Measurements from ENCODE around the gene ITIH3.

Gene ITIH3

GRCh38 chr3:52798376-52798977, 3.9 kb downstream of the ITIH3 start:
- no peaks in the 10 kb centered on the region for H3K27me3 ChIP-seq (ENCODE audit: insufficient read depth, insufficient read length)
- TF ChIP-seq YY1 (IDR thresholded peaks at IDR 0.05; ENCODE audit: insufficient read depth, insufficient read length) (no peak), SUZ12 (IDR thresholded peaks at IDR 0.05; ENCODE audit: extremely low read depth, insufficient read depth, insufficient read length) (no peak), ZNF274 (IDR thresholded peaks at IDR 0.05; ENCODE audit: low read depth, low read length) (no peak)
- H3K9me3 ChIP-seq (ENCODE audit: insufficient read depth, low read length), result no peaks in the 10 kb centered on the region
- no peak overlapping the region for H3K4me3 ChIP-seq (ENCODE audit: insufficient read length, low read depth)
- no peak for DNase-seq (ENCODE audit: low read depth, low spot score)
- peaks cover 9% of the 10 kb centered on the region for H3K4me1 ChIP-seq (ENCODE audit: insufficient read depth, insufficient read length)
- H3K36me3 ChIP-seq (ENCODE audit: insufficient read depth, insufficient read length, low read length), result no peaks in the 10 kb centered on the region
- no peak overlapping the region for H3K9ac ChIP-seq (ENCODE audit: insufficient read length, low read depth)

DNA sequence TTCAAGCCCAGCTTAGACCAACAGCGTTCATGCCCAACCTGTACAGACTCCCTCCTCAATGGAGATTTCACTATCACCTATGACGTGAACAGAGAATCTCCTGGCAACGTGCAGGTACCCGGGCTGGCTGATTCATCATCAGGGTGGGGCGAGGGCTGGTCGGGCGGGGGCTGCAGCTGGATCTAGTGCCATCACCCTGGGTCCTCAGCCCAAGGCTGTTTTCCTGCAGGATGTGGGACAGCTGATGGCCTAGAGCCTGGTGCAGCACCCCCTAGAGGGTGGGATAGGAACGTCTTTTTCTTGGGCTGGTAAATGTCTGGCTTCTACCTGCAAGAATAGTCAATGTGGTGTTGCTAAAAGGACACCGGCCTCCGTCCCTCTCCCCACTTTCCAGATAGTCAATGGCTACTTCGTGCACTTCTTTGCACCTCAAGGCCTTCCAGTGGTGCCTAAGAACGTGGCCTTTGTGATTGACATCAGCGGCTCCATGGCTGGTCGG, 4.4 kb downstream of the ITIH3 start:
- no peak overlapping the region for H3K4me3 ChIP-seq (ENCODE audit: insufficient read length, low read depth)
- no peak overlapping the region for H3K9ac ChIP-seq (ENCODE audit: insufficient read length, low read depth)
- no peaks in the 10 kb centered on the region for H3K27me3 ChIP-seq (ENCODE audit: insufficient read depth, insufficient read length)
- TF ChIP-seq SUZ12 (IDR thresholded peaks at IDR 0.05; ENCODE audit: extremely low read depth, insufficient read depth, insufficient read length) (no peak), ZNF274 (IDR thresholded peaks at IDR 0.05; ENCODE audit: low read depth, low read length) (no peak), YY1 (IDR thresholded peaks at IDR 0.05; ENCODE audit: insufficient read depth, insufficient read length) (no peak)
- peak; percentile 38 for DNase-seq (ENCODE audit: low read depth, low spot score)
- H3K36me3 ChIP-seq (ENCODE audit: insufficient read depth, insufficient read length, low read length), result no peaks in the 10 kb centered on the region
- H3K4me1 ChIP-seq (ENCODE audit: insufficient read depth, insufficient read length), result peaks cover 8% of the 10 kb centered on the region
- no peaks in the 10 kb centered on the region for H3K9me3 ChIP-seq (ENCODE audit: insufficient read depth, low read length)

GRCh38 chr3:52800079-52800478, 5.5 kb downstream of the ITIH3 start:
- H3K9me3 ChIP-seq (ENCODE audit: insufficient read depth, low read length), result no peaks in the 10 kb centered on the region
- TF ChIP-seq SUZ12 (IDR thresholded peaks at IDR 0.05; ENCODE audit: extremely low read depth, insufficient read depth, insufficient read length) (no peak), ZNF274 (IDR thresholded peaks at IDR 0.05; ENCODE audit: low read depth, low read length) (no peak), YY1 (IDR thresholded peaks at IDR 0.05; ENCODE audit: insufficient read depth, insufficient read length) (no peak)
- no peak overlapping the region for H3K4me3 ChIP-seq (ENCODE audit: insufficient read length, low read depth)
- H3K4me1 ChIP-seq (ENCODE audit: insufficient read depth, insufficient read length), result peaks cover 5% of the 10 kb centered on the region
- no peaks in the 10 kb centered on the region for H3K27me3 ChIP-seq (ENCODE audit: insufficient read depth, insufficient read length)
- H3K36me3 ChIP-seq (ENCODE audit: insufficient read depth, insufficient read length, low read length), result no peaks in the 10 kb centered on the region
- DNase-seq (ENCODE audit: low read depth, low spot score), result no peak
- no peak overlapping the region for H3K9ac ChIP-seq (ENCODE audit: insufficient read length, low read depth)

DNA sequence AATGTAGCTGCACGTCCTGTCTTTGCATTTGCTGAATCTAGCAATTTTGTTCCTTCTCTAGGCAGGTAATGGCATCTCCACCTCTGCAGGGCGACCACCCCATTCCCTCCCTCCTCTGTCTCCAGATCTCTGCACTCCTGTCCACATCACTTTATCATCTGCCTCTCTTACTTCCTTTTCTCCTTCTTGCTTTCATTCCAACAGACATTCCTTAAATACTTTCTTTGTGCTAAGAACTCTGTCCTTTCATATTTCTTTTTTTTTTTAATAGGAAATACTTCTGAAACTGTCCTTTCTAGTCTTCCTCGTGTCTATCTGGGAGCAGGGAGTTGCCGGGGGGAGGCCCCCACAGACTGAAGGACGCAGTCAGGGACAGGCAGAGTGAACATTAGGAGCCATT, 7.2 kb downstream of the ITIH3 start:
- Histone ChIP-seq H3K36me3 (ENCODE audit: insufficient read depth, insufficient read length, low read length) (no peaks in the 10 kb centered on the region), H3K9me3 (ENCODE audit: insufficient read depth, low read length) (no peaks in the 10 kb centered on the region), H3K4me1 (ENCODE audit: insufficient read depth, insufficient read length) (peaks cover 8% of the 10 kb centered on the region), H3K27me3 (ENCODE audit: insufficient read depth, insufficient read length) (no peaks in the 10 kb centered on the region), H3K4me3 (ENCODE audit: insufficient read length, low read depth) (no peak overlapping the region), H3K9ac (ENCODE audit: insufficient read length, low read depth) (no peak overlapping the region)
- DNase-seq (ENCODE audit: low read depth, low spot score), result no peak
- TF ChIP-seq YY1 (IDR thresholded peaks at IDR 0.05; ENCODE audit: insufficient read depth, insufficient read length), result no peak
- TF ChIP-seq ZNF274 (IDR thresholded peaks at IDR 0.05; ENCODE audit: low read depth, low read length), result no peak
- no peak for TF ChIP-seq SUZ12 (IDR thresholded peaks at IDR 0.05; ENCODE audit: extremely low read depth, insufficient read depth, insufficient read length)

DNA sequence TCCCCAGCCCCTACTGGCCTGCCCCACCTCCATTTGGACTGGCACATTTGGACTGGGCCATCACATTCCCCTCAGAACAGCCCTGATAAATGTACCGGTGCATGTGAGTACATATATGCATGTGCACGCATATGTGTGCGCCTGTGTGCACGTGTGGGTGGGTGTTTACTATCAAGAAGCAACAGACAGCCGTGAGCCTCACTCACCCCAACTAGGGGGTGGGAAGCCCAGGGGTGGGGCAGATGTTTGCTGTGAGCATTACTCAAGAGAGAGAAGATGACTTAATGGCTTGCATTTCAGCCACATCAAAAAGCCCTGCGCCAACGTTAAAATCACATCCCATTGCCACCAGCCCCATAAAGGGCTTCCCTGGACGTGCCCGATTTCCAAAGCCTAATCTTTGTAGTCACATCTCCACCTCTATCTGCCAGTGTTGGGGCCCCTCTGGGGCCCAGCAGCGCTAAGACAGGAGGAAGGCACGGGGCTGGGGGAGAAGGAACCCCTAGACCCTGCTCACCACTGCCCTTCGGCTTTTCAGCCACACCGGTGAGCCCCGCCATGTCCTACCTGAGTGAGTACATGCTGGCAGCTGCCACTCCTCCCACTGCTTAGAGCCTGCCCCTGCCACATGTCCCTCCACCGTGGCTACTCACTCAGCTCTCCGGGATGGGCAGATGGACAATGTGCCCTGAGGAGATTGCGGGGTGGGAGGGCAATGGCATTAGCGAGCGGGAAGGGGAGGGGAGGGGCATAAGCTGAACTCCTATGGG, 10.9 kb downstream of the ITIH3 start:
- Histone ChIP-seq H3K27me3 (ENCODE audit: insufficient read depth, insufficient read length) (peaks cover 4% of the 10 kb centered on the region), H3K4me3 (ENCODE audit: insufficient read length, low read depth) (no peak overlapping the region), H3K9ac (ENCODE audit: insufficient read length, low read depth) (no peak overlapping the region), H3K4me1 (ENCODE audit: insufficient read depth, insufficient read length) (peaks cover 3% of the 10 kb centered on the region), H3K9me3 (ENCODE audit: insufficient read depth, low read length) (no peaks in the 10 kb centered on the region), H3K36me3 (ENCODE audit: insufficient read depth, insufficient read length, low read length) (no peaks in the 10 kb centered on the region)
- no peak for DNase-seq (ENCODE audit: low read depth, low spot score)
- TF ChIP-seq SUZ12 (IDR thresholded peaks at IDR 0.05; ENCODE audit: extremely low read depth, insufficient read depth, insufficient read length), result no peak
- TF ChIP-seq YY1 (IDR thresholded peaks at IDR 0.05; ENCODE audit: insufficient read depth, insufficient read length), result no peak
- TF ChIP-seq ZNF274 (IDR thresholded peaks at IDR 0.05; ENCODE audit: low read depth, low read length), result no peak

- H3K9ac ChIP-seq (ENCODE audit: insufficient read length, low read depth), result no peak overlapping the region
- DNase-seq (ENCODE audit: low read depth, low spot score), result no peak
- H3K4me3 ChIP-seq (ENCODE audit: insufficient read length, low read depth), result no peak overlapping the region
- H3K9me3 ChIP-seq (ENCODE audit: insufficient read depth, low read length), result no peaks in the 10 kb centered on the region
- H3K4me1 ChIP-seq (ENCODE audit: insufficient read depth, insufficient read length), result peaks cover 3% of the 10 kb centered on the region
- peaks cover 4% of the 10 kb centered on the region for H3K27me3 ChIP-seq (ENCODE audit: insufficient read depth, insufficient read length)
- TF ChIP-seq SUZ12 (IDR thresholded peaks at IDR 0.05; ENCODE audit: extremely low read depth, insufficient read depth, insufficient read length) (no peak), ZNF274 (IDR thresholded peaks at IDR 0.05; ENCODE audit: low read depth, low read length) (no peak), YY1 (IDR thresholded peaks at IDR 0.05; ENCODE audit: insufficient read depth, insufficient read length) (no peak)
- no peaks in the 10 kb centered on the region for H3K36me3 ChIP-seq (ENCODE audit: insufficient read depth, insufficient read length, low read length)
These were observed 14.6 kb downstream of the ITIH3 start for GRCh38 chr3:52809149-52809548.

DNA sequence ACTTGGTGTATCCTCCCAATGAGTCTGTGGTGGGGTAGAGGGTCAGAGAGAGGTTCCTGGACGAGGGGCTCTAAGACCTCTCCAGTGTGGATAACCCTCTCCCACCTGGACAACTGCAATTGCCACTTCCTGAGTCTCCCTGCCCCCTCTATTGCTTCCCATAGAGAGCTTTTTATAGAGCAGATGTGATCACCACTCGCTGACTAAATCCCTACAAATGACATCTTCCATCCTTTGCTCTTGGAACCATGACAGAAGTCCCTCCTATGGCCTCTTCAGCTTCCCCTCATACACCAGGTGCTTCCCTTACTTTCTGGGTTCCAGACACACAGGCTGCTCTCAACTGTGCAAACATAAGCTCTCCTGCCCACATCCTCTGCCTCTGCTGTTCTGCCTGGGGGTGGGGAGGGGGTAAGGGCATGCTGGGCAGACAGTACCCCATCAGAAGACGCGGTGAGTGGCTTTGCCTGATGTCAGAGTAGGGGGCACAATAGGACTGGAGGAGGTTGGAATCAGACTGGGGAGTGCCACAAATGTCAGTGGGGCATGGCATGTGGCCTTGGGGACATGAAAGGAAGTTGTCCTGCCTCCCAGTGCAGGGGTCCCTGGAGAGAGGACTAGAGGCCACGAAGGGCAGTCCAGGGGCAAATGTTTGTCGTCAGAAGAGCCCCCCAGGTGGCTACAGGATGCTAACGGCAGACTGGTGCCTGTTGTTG, 15.2 kb downstream of the ITIH3 start:
- no peak for TF ChIP-seq ZNF274 (IDR thresholded peaks at IDR 0.05; ENCODE audit: low read depth, low read length)
- no peak for TF ChIP-seq YY1 (IDR thresholded peaks at IDR 0.05; ENCODE audit: insufficient read depth, insufficient read length)
- TF ChIP-seq SUZ12 (IDR thresholded peaks at IDR 0.05; ENCODE audit: extremely low read depth, insufficient read depth, insufficient read length), result no peak
- Histone ChIP-seq H3K4me1 (ENCODE audit: insufficient read depth, insufficient read length) (peaks cover 3% of the 10 kb centered on the region), H3K36me3 (ENCODE audit: insufficient read depth, insufficient read length, low read length) (no peaks in the 10 kb centered on the region), H3K27me3 (ENCODE audit: insufficient read depth, insufficient read length) (peaks cover 4% of the 10 kb centered on the region), H3K9ac (ENCODE audit: insufficient read length, low read depth) (no peak overlapping the region), H3K4me3 (ENCODE audit: insufficient read length, low read depth) (no peak overlapping the region), H3K9me3 (ENCODE audit: insufficient read depth, low read length) (no peaks in the 10 kb centered on the region)
- no peak for DNase-seq (ENCODE audit: low read depth, low spot score)
